Heart left ventricle (tissue), 13 donors: ENCODE measurements around the gene FAM76A.

Experiments
- CTCF ChIP-seq, 12 donors: fragments of 200-600 bp; sonication (generic) in 4 of 12; IDR thresholded peaks; one replicate each; pipeline versions ENCODE4 v1.5.0 to v1.8.0; 2018 to 2022; ENCODE audit warnings: antibody characterized with exemption in 12 of 12, mild to moderate bottlenecking in 5 of 12
- POLR2A ChIP-seq, 2 donors: fragments of 450-650 bp; IDR thresholded peaks; one replicate each; pipeline ENCODE4 v1.6.1; 2017; ENCODE audit warnings: antibody characterized with exemption in 2 of 2, mild to moderate bottlenecking in 2 of 2, moderate library complexity in 2 of 2
- donor health status: ischemic (EF 13 %, LVEDD 7.1; RV severe dilation, severe dysfunction).
- donor health status: DM: no; HTN: yes; CAD: no.
- donor health status: DM: no; HTN: no; CAD: no.
- donor health status: ischemic (EF 25% LVEDD 6.9; RV normal size, moderate dysfunction).
- donor health status: ischemic (EF 25% LVEDD 5.7; RV mildly dilated, moderate dysfunction).
- donor health status: ischemic (EF 35%, LVEDD 5.7; RV mildly dilated, moderate dysfunction).
- donor health status: nonischemic (EF 11% LVEDD 7.7; RV severe dilation, severe dysfunction).
- donor health status: DM: yes; HTN: yes; CAD: no.
- donor health status: PGD.
- donor health status: ischemic (EF 29% LVEDD 5.4; RV normal size, mild dysfunction).
- donor health status: nonischemic (EF 23%, LVEDD 6.1; RV moderate dilation, normal function).

GRCh38 chr1:27772932-27773825 lies 47.4 kb downstream of the FAM76A start, which contains the start of gene STX12:
- TF ChIP-seq CTCF (IDR thresholded peaks at IDR 0.05) = no peak
- TF ChIP-seq POLR2A (IDR thresholded peaks at IDR 0.05) = peak in 1 of 2 donors; percentile 92
